ENCODE results near the gene RFX1.

Gene RFX1

GRCh38 chr19:13960863-13961784 lies 45.0 kb downstream of the RFX1 start:
- no peak for DNase-seq (ENCODE audit: low spot score)
- H3K36me3 Mint-ChIP-seq (ENCODE audit: low read depth): peaks cover 35% of the 10 kb centered on the region
- no peak overlapping the region for H3K27ac Mint-ChIP-seq
- H3K9me3 Mint-ChIP-seq: no peaks in the 10 kb centered on the region
- no peaks in the 10 kb centered on the region for H3K27me3 Mint-ChIP-seq (ENCODE audit: low read depth)
- no peak overlapping the region for H3K4me3 Mint-ChIP-seq
- no peaks in the 10 kb centered on the region for H3K4me1 Mint-ChIP-seq (ENCODE audit: low read depth)

GRCh38 chr19:13959962-13960862 lies 45.9 kb downstream of the RFX1 start:
- Mint-ChIP-seq H3K36me3 (ENCODE audit: low read depth) (peaks cover 37% of the 10 kb centered on the region), H3K4me3 (no peak overlapping the region), H3K4me1 (ENCODE audit: low read depth) (no peaks in the 10 kb centered on the region), H3K27me3 (ENCODE audit: low read depth) (no peaks in the 10 kb centered on the region), H3K27ac (no peak overlapping the region), H3K9me3 (no peaks in the 10 kb centered on the region)
- DNase-seq (ENCODE audit: low spot score): no peak

GRCh38 chr19:13959141-13959961 lies 46.8 kb downstream of the RFX1 start:
- Mint-ChIP-seq H3K36me3 (ENCODE audit: low read depth) (peaks cover 34% of the 10 kb centered on the region), H3K4me3 (no peak overlapping the region), H3K9me3 (no peaks in the 10 kb centered on the region), H3K27me3 (ENCODE audit: low read depth) (no peaks in the 10 kb centered on the region), H3K27ac (no peak overlapping the region), H3K4me1 (ENCODE audit: low read depth) (peaks cover 3% of the 10 kb centered on the region)
- DNase-seq (ENCODE audit: low spot score): no peak

- Mint-ChIP-seq H3K27me3 (ENCODE audit: low read depth) (no peaks in the 10 kb centered on the region), H3K27ac (no peak overlapping the region), H3K4me3 (no peak overlapping the region), H3K36me3 (ENCODE audit: low read depth) (peaks cover 36% of the 10 kb centered on the region), H3K4me1 (ENCODE audit: low read depth) (peaks cover 9% of the 10 kb centered on the region), H3K9me3 (no peaks in the 10 kb centered on the region)
- no peak for DNase-seq (ENCODE audit: low spot score)
These were observed 48.1 kb downstream of the RFX1 start for GRCh38 chr19:13958043-13958442.

- H3K4me3 Mint-ChIP-seq: no peak overlapping the region
- peaks cover 38% of the 10 kb centered on the region for H3K36me3 Mint-ChIP-seq (ENCODE audit: low read depth)
- no peak overlapping the region for H3K27ac Mint-ChIP-seq
- DNase-seq (ENCODE audit: low spot score): no peak
- H3K4me1 Mint-ChIP-seq (ENCODE audit: low read depth): peaks cover 9% of the 10 kb centered on the region
- no peaks in the 10 kb centered on the region for H3K9me3 Mint-ChIP-seq
- H3K27me3 Mint-ChIP-seq (ENCODE audit: low read depth): no peaks in the 10 kb centered on the region
These were observed 49.1 kb downstream of the RFX1 start for GRCh38 chr19:13957051-13957450.

- Mint-ChIP-seq H3K27me3 (ENCODE audit: low read depth) (no peaks in the 10 kb centered on the region), H3K4me1 (ENCODE audit: low read depth) (peaks cover 16% of the 10 kb centered on the region), H3K9me3 (no peaks in the 10 kb centered on the region), H3K36me3 (ENCODE audit: low read depth) (peaks cover 34% of the 10 kb centered on the region), H3K4me3 (no peak overlapping the region), H3K27ac (no peak overlapping the region)
- no peak for DNase-seq (ENCODE audit: low spot score)
These were observed 49.8 kb downstream of the RFX1 start for GRCh38 chr19:13956365-13956744.

GRCh38 chr19:13955662-13956364 lies 50.3 kb downstream of the RFX1 start:
- no peaks in the 10 kb centered on the region for H3K9me3 Mint-ChIP-seq
- no peak overlapping the region for H3K4me3 Mint-ChIP-seq
- no peak overlapping the region for H3K27ac Mint-ChIP-seq
- H3K4me1 Mint-ChIP-seq (ENCODE audit: low read depth): peaks cover 16% of the 10 kb centered on the region
- H3K36me3 Mint-ChIP-seq (ENCODE audit: low read depth): peaks cover 32% of the 10 kb centered on the region
- no peak for DNase-seq (ENCODE audit: low spot score)
- no peaks in the 10 kb centered on the region for H3K27me3 Mint-ChIP-seq (ENCODE audit: low read depth)

- Mint-ChIP-seq H3K4me3 (peak overlapping the region; percentile 88), H3K9me3 (no peaks in the 10 kb centered on the region), H3K4me1 (ENCODE audit: low read depth) (peaks cover 16% of the 10 kb centered on the region), H3K27me3 (ENCODE audit: low read depth) (no peaks in the 10 kb centered on the region), H3K27ac (no peak overlapping the region), H3K36me3 (ENCODE audit: low read depth) (peaks cover 24% of the 10 kb centered on the region)
- no peak for DNase-seq (ENCODE audit: low spot score)
These were observed 51.9 kb downstream of the RFX1 start for GRCh38 chr19:13954185-13954584.

GRCh38 chr19:13952931-13953531 lies 53.1 kb downstream of the RFX1 start:
- DNase-seq (ENCODE audit: low spot score): no peak

GRCh38 chr19:13952154-13952930 lies 53.8 kb downstream of the RFX1 start, which contains the start of gene DCAF15:
TSS of gene DCAF15 (plus strand) at chr19:13952509. CDS start at chr19:13952513, 4 bp downstream.
- peaks cover 17% of the 10 kb centered on the region for H3K36me3 Mint-ChIP-seq (ENCODE audit: low read depth)
- no peaks in the 10 kb centered on the region for H3K9me3 Mint-ChIP-seq
- H3K4me3 Mint-ChIP-seq: peak within 1 kb of the TSS; percentile 99
- H3K27ac Mint-ChIP-seq: peak within 1 kb of the TSS; percentile 92
- H3K4me1 Mint-ChIP-seq (ENCODE audit: low read depth): peaks cover 16% of the 10 kb centered on the region
- no peaks in the 10 kb centered on the region for H3K27me3 Mint-ChIP-seq (ENCODE audit: low read depth)
- DNase-seq (ENCODE audit: low spot score): peak; percentile 99

More at GRCh38 chr19:13952931-13953531, 53.1 kb downstream of the RFX1 start:
- Mint-ChIP-seq H3K27me3 (ENCODE audit: low read depth) (no peaks in the 10 kb centered on the region), H3K4me1 (ENCODE audit: low read depth) (peaks cover 16% of the 10 kb centered on the region), H3K4me3 (peak overlapping the region; percentile 88), H3K36me3 (ENCODE audit: low read depth) (peaks cover 21% of the 10 kb centered on the region), H3K9me3 (no peaks in the 10 kb centered on the region), H3K27ac (peak overlapping the region; percentile 78)

- Mint-ChIP-seq H3K27me3 (ENCODE audit: low read depth) (no peaks in the 10 kb centered on the region), H3K36me3 (ENCODE audit: low read depth) (peaks cover 14% of the 10 kb centered on the region), H3K4me3 (peak overlapping the region; percentile 99), H3K9me3 (no peaks in the 10 kb centered on the region), H3K27ac (peak overlapping the region; percentile 92), H3K4me1 (ENCODE audit: low read depth) (peaks cover 16% of the 10 kb centered on the region)
- no peak for DNase-seq (ENCODE audit: low spot score)
These were observed 54.3 kb downstream of the RFX1 start for GRCh38 chr19:13951799-13952153.

- H3K9me3 Mint-ChIP-seq: no peaks in the 10 kb centered on the region
- peaks cover 16% of the 10 kb centered on the region for H3K4me1 Mint-ChIP-seq (ENCODE audit: low read depth)
- H3K27ac Mint-ChIP-seq: no peak overlapping the region
- no peaks in the 10 kb centered on the region for H3K27me3 Mint-ChIP-seq (ENCODE audit: low read depth)
- H3K36me3 Mint-ChIP-seq (ENCODE audit: low read depth): peaks cover 10% of the 10 kb centered on the region
- no peak overlapping the region for H3K4me3 Mint-ChIP-seq
- DNase-seq (ENCODE audit: low spot score): no peak
These were observed 55.1 kb downstream of the RFX1 start for GRCh38 chr19:13951043-13951442.
